ENCODE data around the gene ARHGEF28.

The ARHGEF28 gene

DNA sequence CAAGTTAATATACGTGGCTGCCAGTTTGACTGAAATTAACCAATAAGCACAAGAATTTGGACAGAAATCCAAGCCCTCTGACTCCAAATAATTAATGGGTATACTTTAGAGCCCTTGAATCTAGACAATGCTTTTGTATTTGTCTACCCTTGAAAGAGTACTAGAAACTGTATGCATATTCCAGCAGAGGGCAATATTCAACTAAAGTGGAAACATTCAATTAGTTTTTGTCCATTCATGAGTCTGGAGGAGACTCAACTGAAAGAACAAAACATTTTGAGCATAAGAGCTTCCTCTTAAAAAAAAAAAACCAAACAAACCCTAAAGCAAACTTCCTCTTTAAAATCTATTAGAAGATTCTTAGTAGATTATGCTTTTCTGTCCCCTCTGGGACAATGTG lies 157.8 kb downstream of the ARHGEF28 start:
- no peak for DNase-seq (ENCODE audit: low read depth)

DNA sequence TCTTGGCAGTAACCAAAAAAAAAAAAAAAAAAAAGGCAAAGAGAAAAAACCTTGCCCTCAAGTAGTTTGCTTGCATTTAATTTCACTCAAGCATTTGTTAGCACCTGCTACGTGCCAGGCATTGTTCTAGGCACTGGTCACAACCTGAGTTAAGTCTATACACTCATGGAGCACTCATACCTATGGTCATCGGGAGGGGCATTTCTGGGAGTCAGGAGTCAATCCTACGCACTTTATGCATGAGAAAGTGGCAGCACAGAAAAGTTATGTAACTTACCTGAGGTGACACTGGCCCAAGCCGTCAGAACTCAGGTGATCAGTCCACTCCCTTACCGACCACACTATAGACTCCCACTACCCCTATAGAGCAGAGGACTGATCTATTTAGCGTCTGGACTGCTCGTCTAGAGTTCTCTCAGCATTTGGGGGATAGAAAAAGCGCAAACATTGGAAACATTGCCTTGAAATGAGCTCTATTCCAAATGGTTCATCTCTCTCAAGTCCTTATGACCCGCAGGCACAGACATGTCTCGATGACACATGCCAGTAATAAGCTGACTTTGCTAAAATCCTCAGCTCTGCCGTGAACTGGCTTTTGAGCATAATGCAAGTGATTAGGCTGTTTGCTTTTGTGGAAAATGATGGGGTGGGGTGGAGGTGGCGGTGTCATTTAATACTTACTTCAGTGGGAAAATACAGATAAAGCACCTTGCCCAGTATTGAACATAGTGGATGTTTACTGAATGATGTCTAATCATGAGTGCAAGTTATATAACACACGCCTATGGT lies 160.2 kb downstream of the ARHGEF28 start:
- DNase-seq (ENCODE audit: low read depth), result no peak

DNA sequence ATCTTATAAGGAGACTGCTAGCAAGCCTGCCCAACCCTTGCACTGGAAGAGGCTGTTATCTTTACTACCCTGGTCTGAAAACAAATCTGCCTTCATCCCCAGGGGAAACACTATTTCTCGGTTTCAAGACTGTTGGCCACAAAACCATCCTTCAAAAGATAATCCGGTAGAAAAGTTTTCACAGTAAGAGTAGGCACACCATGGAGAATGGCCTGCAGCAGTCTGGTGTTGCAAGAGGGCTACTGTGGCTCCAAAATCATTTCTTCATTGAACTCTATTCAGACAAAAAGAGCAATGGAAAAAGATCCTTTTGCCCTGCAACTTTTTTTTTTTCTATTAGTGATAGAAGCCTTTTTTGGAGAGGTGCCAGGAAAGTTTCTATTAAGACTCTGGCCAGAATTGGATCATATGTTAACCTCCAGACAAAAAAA lies 163.9 kb downstream of the ARHGEF28 start:
- DNase-seq (ENCODE audit: low read depth), result no peak

DNA sequence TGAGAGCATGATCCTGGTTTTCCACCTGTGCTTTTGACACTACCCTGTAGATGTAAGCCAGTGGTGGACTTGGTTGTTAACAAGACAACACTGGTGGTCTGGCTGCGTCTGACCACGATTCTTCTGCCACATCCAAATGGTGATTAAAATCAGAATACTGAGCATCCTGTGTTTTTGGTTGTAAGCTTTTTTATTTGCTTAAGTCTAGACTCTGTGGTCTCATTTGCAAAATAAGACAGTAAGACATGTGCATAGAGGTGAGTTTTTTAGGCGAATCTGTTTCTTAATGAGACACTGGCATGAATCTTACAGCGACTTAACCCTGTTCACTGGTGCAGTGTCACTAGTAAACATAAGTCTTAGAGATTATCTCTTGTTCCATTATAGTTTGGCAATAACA lies 165.4 kb downstream of the ARHGEF28 start:
- DNase-seq (ENCODE audit: low read depth), result no peak

DNA sequence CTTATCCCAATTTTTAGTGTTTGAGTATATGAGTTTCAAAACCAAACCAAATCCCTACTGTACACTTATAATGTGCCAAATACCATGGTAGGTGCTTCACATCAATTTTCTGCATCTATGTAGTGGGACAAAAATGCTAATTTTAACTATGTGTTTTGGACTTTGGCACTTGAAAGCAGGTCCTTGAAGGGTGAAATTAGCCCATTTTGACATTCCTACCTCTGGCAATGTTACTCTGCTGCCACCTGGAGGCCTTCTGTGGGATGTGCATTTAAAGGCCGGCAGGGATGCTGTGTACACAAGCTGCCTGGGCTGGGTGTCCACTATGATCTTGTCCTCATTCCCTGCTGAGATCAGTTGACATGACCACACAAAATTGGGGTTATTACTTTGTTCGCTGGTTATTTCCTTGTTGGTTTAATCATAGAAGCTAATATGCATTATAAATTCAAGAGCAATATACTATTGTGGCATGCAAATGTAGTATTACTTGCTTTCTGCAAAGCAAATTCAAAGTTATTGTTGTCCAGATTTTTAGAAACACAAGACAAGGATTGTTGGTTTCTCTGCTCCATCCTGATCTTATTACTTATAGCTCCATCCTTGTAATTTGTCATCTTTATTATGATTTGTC lies 166.8 kb downstream of the ARHGEF28 start:
- DNase-seq (ENCODE audit: low read depth), result no peak

DNA sequence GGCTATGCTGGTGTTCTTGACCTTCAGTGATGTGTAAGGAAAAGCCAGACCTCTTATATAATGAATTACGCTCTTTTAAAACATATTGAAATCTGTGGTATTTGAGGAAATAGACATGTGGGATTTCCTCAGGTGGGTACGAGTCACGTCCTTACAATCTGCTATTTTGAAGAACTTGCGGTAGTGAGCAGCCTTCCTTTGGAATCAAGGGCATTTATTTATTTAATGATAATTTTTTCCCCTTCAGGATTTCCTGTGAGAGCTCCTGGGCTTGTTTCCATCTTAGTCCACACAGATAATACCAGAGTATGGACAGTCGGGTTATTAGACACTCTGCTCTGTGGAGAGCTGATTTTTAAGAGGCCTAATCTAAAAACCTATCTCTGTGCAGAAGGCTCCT lies 167.9 kb downstream of the ARHGEF28 start:
- no peak for DNase-seq (ENCODE audit: low read depth)

DNA sequence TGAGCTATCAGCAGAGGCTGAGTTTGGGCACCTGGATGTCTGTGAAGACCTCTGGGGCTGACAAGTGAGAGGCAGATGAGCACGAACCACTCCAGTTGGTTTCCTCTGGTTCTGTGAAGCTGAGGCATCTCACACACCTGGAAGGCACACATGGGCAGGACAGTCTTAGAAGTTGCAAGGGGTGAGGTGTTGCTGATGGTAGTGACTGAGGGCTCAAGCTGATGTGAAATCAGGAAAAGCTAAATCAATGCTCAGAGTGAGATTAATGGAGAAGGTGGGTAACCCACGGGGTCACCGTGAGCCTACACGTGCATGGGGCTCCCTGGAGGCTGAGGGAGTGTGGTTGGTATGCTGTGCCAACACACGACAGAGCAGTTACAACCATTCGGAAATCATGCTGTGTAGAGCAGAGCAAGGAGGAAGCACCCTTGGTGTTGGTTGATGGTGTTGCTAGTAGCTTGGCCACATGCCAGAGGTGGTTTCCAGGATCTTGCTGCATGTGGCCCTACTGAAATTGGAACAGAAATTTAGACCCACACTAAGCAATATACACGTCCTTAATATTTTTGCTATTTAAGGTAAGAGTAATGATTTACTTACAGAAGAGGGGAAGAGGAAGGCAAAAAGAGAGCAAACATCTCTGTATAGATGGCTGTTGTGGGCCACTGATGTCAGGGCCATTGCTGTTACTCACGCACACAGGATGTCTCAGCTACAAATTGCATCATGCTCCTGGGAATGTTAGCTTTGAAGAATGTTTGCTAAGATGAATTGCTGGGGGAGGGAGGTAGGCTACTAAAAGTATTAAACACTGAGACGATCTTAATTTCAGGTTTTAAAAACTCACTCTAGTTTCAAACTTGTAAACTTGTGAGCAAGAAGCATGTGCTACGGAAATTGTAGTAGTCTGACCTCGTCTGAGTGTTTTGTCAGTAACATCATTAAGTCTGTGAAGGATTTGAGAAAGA lies 170.5 kb downstream of the ARHGEF28 start:
- no peak for DNase-seq (ENCODE audit: low read depth)

DNA sequence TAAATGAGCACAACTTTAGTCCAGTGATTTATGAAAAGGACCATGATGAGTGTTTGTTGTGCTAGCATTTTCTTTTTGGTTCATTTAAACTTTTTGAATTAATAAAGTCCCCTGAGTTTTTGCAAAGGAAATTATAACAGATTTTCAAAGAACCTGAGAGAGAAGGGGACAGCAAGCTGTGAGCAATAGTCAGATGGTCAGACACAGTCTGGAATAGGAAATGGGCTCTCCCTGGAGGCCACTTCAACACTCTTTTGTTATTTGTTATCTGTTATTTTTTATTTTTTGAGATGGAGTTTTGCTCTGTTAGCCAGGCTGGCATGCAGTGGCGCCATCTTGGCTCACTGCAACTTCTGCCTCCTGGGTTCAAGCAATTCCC lies 171.1 kb downstream of the ARHGEF28 start:
- no peak for DNase-seq (ENCODE audit: low read depth)

DNA sequence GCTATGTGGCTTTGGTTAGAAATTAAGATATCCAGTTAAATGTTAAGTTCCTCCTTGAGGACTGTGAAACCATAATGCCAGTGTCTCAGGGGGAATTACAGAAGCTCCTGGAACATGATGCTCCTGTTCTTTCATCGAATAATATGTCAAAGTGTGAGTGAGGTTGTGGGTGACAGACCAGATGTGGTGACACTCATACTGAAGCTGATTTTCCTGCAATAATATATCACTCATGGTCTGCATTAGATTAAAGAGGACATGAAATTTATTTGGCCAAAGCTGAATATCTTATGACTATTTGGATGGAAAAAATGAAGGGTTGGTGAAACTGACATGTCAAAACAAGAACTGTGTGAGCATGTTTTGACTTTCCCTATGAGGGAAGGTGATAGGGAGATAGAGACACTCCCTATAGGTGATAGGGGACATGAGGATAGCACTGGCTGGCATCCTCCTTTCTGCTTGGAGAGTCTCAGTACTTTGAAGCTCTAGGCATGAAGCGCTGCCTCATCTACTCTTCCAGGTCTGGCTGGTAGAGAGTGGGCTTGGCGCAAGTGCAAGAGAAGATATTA lies 173.5 kb downstream of the ARHGEF28 start:
- no peak for DNase-seq (ENCODE audit: low read depth)

DNA sequence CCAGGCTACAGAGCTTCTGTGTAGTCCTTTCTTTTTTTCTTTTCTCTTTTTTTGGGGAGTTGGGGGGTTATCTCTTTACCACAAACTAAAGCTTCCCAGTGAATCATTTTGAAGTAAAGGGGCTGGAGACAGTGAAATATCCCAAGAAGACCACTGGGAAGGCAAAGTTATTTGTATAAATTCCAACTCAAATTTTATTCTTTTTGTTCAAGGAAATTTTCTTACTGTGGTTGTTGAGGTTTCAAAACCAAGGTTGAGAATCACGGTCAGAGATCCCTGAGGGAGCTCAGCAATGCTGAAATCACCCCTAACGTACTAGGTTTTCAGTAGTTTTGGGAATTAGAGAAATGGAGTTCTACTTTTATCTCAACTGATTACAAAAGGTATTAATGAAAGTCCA lies 175.7 kb downstream of the ARHGEF28 start:
- no peak for DNase-seq (ENCODE audit: low read depth)

DNA sequence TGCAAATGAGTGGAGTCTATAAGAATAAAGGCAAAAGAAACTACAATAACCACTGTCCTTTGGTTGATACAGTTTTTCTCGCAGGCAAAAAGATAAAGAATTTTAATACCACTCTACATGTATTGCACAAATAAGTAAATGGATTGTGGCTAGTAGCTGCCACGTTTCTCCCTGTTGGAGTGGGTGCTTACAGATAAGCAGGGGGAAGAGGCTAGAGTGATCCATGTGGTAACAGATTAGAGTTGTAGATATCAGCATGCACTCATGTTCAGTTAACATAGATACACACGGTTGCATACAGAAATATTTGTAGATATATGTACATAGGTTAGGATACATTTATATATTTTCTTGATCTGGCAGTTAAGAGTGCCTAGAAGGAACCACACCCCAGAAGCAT lies 179.5 kb downstream of the ARHGEF28 start:
- no peak for DNase-seq (ENCODE audit: low read depth)

DNA sequence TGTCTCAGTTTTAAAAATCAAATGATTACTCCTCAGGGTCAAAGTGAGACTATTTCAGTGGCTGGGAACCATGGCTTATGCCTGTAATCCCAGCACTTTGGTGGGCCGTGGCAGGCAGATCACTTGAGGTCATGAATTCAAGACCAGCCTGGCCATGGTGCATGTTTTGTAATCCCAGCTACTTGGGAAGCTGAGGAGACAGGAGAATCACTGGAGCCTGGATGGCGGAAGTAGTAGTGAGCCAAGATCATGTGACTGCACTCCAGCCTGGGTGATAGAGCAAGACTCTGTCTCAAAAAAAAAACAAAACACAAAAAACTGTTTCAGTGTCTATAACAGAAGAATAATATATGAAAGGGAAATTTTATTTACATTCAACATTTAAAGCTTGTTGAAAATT lies 182.9 kb downstream of the ARHGEF28 start:
- no peak for DNase-seq (ENCODE audit: low read depth)

DNA sequence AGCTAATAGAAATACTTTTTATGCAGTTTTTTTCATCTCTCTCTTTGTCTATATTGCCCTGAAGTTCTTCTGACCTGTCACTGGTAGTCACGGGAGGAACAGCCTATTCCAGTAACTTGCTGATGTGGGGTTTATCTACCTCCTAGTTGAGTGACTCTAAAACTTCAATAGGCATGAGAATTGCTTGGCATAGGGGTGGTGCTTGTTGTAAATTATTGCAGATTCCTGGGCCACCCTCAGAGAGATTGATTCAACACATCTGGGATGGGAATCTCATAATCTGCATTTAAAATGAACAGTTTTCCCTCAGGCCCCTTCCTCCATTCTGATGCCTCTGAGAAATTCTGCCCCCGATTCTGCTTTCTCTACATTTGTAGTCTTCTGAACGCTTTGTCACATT lies 184.4 kb downstream of the ARHGEF28 start:
- DNase-seq (ENCODE audit: low read depth), result no peak

DNA sequence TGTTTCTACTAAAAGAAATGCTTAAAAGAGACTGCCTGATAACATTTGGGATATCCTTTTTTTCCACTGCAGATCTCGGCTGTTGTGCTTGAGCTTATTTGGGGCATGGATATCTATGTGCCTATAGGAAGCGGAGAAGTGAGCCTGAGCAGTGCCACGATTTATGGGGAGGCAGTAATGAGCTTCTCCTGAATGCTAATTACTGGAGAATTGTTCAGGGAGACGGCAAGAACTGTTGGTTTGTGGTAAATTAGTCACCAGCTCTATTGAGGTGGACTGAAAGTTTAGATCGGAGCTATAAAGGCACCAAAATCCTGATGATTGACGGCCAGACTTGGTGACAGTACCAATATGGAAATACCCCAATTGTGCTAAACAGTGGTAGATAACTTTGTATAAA lies 186.5 kb downstream of the ARHGEF28 start:
- no peak for DNase-seq (ENCODE audit: low read depth)

DNA sequence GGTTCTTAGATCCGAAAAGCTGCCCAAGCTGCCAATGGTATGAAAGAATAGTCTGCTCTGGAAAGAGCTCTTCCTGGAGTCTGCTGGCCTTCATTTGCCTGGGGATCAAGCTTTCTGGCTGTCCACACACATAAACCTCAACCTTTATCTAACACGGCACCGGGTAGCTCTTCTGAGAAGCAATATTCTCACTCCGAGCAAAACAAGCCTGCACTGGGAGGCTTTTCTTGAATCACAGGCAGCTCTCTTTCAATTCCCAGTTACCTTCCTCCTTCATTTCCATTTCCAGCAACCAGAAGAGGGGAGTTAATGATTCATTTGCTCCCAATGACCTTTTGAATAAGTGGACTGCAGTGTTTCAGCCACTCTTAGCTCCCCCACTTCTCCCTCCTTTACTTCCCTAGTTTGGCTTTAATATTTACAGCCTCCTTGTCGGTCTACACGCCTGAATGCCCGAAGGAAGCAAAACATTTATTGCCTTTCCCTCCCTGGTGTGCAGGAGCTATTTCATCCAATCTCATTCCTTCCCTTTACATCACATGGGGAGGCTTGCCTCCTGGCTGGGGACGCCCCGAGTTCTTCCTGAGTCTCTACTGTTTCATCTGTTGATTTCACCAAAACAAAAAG lies 187.1 kb downstream of the ARHGEF28 start:
- no peak for DNase-seq (ENCODE audit: low read depth)

DNA sequence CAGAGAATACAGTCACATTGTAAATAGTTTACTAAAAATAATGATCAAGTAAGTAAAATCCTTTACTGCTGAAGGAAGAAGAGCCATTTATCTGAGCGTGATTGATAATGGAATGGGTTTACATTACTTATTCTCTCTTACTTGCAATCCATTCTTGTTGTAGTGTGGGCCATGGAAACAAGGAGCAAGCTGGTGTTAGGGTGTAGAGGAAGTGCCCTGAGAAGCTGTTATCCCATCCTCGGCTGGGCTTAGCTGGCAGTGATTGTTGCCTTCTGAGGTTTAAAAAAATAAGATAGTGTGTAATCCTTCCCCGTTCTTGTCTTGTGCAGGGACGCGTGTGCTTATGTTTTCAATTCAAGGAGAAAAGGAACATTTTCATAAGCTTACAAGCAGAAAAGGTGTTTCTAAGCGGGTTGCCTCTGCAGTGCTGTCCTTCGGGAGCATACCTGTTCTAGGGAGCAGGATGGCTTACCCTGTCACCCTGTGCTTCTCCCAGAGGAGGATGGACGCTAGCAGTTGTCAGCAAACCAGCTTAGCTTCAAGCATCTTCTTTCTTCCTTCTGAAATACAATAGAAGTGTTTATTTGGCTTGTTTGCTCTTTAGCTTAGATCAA lies 188.3 kb downstream of the ARHGEF28 start:
- no peak for DNase-seq (ENCODE audit: low read depth)

DNA sequence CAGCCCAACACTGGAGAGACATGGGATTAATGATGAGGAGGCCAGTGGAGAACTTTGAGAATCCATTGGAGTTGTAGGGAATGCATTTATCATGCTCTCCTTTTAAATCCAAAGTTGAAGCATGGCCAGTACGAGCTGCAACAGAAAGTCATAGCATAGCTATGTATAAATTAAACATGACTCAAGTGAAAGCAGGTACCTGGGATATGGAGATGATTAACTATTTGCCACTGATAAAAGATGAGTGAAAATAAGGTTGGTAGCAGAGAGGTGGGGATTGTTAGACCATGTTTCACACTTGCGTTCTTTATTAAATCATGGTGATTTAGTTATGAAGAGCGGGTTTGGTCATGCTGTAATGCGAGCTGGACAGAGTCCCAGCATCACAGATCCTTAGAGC lies 189.6 kb downstream of the ARHGEF28 start:
- DNase-seq (ENCODE audit: low read depth), result no peak

DNA sequence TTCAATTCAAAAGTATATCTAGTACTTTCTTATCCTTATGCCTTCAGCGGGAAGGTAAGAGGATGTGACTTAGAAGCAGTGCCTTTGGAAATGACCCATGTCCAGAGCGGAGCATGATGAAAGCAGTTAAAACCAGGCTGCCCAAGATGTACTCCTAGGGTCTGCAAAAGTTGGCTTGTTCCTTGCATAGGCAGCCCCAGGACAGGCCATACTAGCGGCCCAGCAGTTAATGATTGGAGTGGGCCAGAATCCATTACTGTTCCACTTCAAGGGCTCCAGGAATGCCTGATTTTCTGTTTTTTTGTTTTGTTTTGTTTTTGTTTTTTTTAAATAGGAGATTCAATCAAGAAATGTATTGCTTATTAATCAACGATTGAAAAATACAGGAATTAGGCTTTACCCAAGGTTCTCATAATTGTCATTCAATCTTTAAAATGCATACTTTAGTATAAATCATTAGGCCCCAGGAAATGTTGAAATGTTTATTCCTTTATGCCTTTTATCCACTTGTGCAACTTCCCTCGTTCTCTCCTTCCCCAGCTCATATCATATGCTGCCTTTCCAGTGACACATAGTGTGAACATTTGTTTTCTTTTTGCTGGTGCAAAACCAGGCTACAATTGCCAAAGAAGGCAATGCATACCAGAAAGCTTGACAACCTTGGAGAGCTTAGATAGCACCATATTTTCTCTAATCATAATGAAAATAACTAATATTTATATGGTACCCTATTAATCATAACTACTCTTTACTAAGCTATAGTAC lies 190.8 kb downstream of the ARHGEF28 start:
- no peak for DNase-seq (ENCODE audit: low read depth)

DNA sequence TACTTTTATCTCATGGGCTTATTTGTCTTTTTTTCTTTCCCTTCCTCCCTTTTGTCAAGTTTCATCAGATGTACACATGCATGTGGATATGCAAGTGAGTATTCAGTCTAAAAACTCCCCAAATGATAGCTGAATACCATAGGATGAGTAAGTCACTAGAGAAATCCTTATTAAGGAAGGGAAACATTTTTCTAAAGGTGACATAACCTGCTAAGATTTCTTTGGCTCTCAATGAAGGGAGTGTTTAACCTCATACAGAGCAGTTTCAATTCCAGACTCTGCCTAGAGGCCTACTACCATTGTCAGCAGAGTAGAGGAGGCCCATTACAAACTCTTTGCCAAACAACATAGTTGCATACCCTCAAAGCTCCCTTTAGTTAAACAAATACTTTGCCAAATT lies 192.4 kb downstream of the ARHGEF28 start:
- no peak for DNase-seq (ENCODE audit: low read depth)

DNA sequence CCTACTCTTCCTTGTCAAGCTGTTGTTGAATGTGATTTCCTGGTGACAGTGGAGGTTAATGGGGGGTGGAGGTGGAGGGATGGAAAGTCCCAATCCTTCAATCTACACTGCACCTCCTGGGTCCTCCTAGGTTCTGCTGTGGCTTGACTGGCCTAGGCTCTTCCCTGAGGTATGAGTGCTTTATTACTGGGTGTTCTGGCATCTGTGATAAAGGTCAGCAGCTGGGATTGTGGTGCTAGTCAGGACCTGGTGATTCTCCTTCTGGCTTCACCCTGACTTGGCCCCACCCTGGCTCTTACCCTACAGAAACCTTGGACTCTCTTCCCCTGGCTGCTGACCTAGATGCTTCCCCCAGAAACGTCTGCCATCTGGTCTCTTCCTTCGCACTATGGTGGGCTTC lies 194.3 kb downstream of the ARHGEF28 start:
- DNase-seq (ENCODE audit: low read depth), result no peak

DNA sequence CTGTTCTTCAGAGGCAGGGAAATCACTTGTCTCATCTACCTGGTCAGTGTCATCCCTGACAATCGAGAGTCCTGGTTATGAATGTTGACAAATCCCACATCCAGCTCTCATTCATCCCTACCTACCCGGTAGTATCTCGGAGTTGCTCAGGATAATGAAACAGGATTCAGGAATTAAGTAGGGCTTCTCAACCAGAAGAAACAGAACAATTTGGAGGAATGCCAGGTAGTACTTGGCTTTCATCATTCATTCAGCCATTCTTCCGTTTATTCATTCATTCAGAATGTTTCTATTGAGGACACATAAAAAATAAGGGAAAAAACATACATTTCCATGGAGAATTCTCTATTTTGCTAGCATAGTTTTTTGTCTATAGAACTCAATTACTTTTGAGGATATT lies 195.0 kb downstream of the ARHGEF28 start:
- DNase-seq (ENCODE audit: low read depth), result no peak

Measured in T-helper 22 cell (primary cell).